GM12874 (cell line): Measurements from ENCODE around the gene SHFL.

Experiments
- TF ChIP-seq, protein P1 (sequence below): IDR thresholded peaks from 2 replicates; pipeline ENCODE4 v1.5.1; 2011; ENCODE audit warnings: low read depth, mild to moderate bottlenecking, control low read depth, low read length, moderate library complexity; ENCODE audit not compliant: insufficient read depth

Gene SHFL

GRCh38 chr19:10132905-10133304 lies 46.8 kb downstream of the SHFL start:
- TF ChIP-seq, protein P1, sequence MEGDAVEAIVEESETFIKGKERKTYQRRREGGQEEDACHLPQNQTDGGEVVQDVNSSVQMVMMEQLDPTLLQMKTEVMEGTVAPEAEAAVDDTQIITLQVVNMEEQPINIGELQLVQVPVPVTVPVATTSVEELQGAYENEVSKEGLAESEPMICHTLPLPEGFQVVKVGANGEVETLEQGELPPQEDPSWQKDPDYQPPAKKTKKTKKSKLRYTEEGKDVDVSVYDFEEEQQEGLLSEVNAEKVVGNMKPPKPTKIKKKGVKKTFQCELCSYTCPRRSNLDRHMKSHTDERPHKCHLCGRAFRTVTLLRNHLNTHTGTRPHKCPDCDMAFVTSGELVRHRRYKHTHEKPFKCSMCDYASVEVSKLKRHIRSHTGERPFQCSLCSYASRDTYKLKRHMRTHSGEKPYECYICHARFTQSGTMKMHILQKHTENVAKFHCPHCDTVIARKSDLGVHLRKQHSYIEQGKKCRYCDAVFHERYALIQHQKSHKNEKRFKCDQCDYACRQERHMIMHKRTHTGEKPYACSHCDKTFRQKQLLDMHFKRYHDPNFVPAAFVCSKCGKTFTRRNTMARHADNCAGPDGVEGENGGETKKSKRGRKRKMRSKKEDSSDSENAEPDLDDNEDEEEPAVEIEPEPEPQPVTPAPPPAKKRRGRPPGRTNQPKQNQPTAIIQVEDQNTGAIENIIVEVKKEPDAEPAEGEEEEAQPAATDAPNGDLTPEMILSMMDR, result no peak

- TF ChIP-seq, protein P1, result no peak
Observed at GRCh38 chr19:10133596-10133995, 47.5 kb downstream of the SHFL start.

- TF ChIP-seq, protein P1, result no peak
Observed at GRCh38 chr19:10134040-10134439, 47.9 kb downstream of the SHFL start.

DNA sequence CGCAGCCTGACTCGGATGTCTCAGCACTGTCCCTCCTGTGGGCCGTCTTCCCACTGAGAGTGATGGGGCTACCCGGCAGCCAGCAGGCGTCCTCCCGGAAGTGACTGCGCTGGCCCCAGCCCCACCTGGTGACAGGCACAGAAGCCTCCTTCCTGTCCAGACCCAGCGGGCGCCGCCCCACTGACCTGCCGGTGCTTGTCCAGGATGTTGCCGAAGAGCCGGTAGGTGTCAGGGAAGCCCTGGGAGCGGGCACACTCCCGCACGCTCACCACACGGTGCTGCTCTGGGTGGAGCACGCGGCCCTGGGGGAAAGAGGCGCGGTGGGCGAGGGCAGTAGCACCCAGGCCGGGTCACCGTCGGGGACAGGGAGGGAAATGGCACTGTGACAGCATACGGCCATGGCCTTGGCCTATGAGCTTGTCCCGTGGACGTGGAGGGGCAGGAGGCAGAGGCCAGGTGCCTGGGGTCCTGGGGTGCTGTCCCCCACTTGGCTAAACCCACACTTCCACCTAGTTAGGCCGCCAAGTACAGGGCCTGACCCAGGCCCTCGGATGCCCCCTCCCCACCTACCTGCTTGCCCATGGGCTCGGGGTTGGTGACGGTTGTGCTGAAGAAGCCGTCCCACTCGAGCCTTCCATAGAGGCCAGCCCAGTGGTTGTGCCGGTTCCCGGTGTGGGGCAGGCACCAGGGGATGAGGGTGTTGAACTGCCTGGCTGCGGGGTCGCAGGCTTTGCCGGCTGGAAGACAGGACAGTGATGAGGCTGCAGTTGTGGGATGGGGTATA lies 49.6 kb downstream of the SHFL start:
- TF ChIP-seq, protein P1, result no peak

DNA sequence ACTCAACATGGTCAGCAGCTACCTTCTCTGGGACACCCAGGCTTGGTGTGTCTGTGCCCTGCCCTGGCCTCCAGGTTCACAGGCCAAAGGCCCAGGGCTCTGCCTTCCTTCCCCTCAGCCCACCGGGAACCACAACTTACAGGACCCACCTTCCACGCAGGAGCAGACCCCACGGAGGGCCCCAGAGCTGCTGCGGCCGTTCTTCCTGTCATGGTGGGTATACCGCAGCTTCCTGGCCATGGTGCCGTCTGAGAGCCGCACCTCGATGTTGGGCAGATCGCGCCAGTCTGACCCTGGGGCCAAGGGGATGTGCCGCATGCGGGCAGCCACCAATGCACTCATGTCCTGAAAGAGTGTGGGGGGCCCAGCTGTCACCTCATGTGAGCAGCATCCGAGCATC lies 50.8 kb downstream of the SHFL start:
- TF ChIP-seq, protein P1, result no peak

- TF ChIP-seq, protein P1, result no peak
Observed at GRCh38 chr19:10137751-10138682, 51.9 kb downstream of the SHFL start.
